ENCODE measurements around the gene NUP93. TPM values are rescaled to one million over a fixed set of nuclear protein-coding genes. Genes with fewer than 3 reads are reported as not detected.
"Not testable (repeated sequence)": the region's sequence is repeated elsewhere in the genome, so short reads cannot be mapped to it uniquely, and the experiment has no call there.

Gene NUP93
- total and polyA plus RNA-seq, 10 donors: 29.2 to 102 (median 56.6) TPM

DNA sequence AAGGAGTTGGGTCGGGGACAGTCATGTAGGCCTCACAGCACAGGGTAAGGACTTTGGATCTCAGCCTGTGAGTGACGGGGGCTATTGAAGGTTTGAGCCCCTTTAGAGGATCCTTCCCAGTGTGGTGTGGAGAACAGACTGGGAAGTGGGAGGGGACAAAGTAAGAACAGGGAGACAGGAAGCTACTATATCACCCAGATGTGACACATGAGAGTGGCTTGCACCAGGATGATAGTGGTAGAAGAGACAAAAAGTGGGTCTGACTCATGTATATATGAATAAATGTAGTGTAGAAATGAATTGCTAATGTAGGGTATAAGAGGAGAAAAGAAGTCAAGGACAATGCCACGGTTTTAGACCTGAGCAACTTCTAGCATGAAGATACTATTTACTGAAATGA, 4.5 kb downstream of the NUP93 start:
- intact Hi-C loops (cut with DNase I; ENCODE audit: low total_unique reads): no loop called here
- no peak for DNase-seq
- no peak overlapping the region for H3K27ac ChIP-seq
- 81 to 88% (median 84%) methylated on average over 3 of the region's 3 CpGs for WGBS, 5 donors
- H3K9me3 ChIP-seq: no peaks in the 10 kb centered on the region
- H3K4me3 ChIP-seq: no peak overlapping the region
- H3K27me3 ChIP-seq (replicated peaks in 1 of 7): no peaks in the 10 kb centered on the region
- H3K4me1 ChIP-seq: peaks cover 13 to 68% (median 44%) of the 10 kb centered on the region in 6 donors
- peaks cover 0 to 5% (median 0%) of the 10 kb centered on the region in 6 donors for H3K36me3 ChIP-seq
- TF ChIP-seq POLR2AphosphoS5 (IDR thresholded peaks at IDR 0.05): no peak
- TF ChIP-seq POLR2A (IDR thresholded peaks at IDR 0.05): no peak

DNA sequence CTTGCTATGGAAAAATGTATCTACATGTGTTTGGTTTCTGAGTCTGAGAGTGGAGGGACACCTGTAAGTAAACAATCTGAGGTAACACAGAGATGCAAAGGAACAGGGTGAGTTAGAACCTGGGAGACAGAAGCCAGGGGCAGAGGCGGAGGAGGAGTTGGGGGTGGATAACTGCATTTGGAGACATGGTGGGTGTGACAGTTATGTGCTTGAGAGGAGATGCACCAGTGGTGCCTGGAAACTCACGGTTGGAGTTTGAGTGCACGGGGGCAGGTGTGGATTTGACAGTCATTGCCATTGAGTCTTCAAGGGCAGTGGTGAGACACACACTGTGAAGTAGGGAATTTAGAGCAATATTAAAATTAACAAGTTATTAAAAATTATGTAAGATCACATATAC, 6.5 kb downstream of the NUP93 start:
- Histone ChIP-seq H3K9me3 (no peaks in the 10 kb centered on the region), H3K4me1 (peaks cover 3 to 56% (median 30%) of the 10 kb centered on the region in 6 donors), H3K4me3 (no peak overlapping the region), H3K27me3 (replicated peaks in 1 of 7) (no peaks in the 10 kb centered on the region), H3K27ac (no peak overlapping the region), H3K36me3 (peaks cover 0 to 5% (median 0%) of the 10 kb centered on the region in 6 donors)
- no peak for TF ChIP-seq POLR2A (IDR thresholded peaks at IDR 0.05)
- TF ChIP-seq, protein P1, sequence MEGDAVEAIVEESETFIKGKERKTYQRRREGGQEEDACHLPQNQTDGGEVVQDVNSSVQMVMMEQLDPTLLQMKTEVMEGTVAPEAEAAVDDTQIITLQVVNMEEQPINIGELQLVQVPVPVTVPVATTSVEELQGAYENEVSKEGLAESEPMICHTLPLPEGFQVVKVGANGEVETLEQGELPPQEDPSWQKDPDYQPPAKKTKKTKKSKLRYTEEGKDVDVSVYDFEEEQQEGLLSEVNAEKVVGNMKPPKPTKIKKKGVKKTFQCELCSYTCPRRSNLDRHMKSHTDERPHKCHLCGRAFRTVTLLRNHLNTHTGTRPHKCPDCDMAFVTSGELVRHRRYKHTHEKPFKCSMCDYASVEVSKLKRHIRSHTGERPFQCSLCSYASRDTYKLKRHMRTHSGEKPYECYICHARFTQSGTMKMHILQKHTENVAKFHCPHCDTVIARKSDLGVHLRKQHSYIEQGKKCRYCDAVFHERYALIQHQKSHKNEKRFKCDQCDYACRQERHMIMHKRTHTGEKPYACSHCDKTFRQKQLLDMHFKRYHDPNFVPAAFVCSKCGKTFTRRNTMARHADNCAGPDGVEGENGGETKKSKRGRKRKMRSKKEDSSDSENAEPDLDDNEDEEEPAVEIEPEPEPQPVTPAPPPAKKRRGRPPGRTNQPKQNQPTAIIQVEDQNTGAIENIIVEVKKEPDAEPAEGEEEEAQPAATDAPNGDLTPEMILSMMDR (IDR thresholded peaks at IDR 0.05 in 8 of 11, conservative IDR thresholded peaks at IDR 0.05 in 3 of 11): no peak
- TF ChIP-seq POLR2AphosphoS5 (IDR thresholded peaks at IDR 0.05): no peak
- WGBS, 5 donors: 93 to 98% (median 95%) methylated on average over 3 of the region's 3 CpGs
- DNase-seq: no peak
- intact Hi-C loops (cut with DNase I; ENCODE audit: low total_unique reads): no loop called here

DNA sequence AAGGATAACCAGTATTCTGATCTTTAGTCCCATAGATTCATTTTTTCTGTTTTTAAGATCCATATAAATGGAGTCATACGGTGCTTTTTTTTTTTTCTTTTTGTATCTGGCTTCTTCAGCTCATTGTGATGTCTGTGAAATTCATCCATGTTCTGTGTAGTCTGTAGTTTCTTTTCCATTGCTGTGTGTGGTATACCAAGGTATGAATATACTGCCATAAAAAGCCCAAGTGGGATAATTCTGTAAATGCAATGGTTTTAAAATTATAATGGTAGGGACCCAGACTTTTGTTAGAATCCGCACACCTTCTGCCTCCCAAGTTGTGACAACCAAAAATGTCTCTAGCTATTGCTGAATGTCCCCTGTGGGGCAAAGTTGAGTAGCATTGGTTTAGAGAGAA, 7.6 kb downstream of the NUP93 start:
- Histone ChIP-seq H3K27ac (no peak overlapping the region), H3K36me3 (peaks cover 0 to 5% (median 0%) of the 10 kb centered on the region in 6 donors), H3K4me1 (peaks cover 1 to 56% (median 24%) of the 10 kb centered on the region in 6 donors), H3K4me3 (no peak overlapping the region), H3K9me3 (no peaks in the 10 kb centered on the region), H3K27me3 (replicated peaks in 1 of 7) (no peaks in the 10 kb centered on the region)
- DNase-seq: no peak
- intact Hi-C loops (cut with DNase I; ENCODE audit: low total_unique reads): no loop called here
- 94 to 100% (median 95%) methylated on average over 2 of the region's 2 CpGs for WGBS, 5 donors
- no peak for TF ChIP-seq POLR2A (IDR thresholded peaks at IDR 0.05)
- TF ChIP-seq POLR2AphosphoS5 (IDR thresholded peaks at IDR 0.05): no peak
- TF ChIP-seq, protein P1 (IDR thresholded peaks at IDR 0.05 in 8 of 11, conservative IDR thresholded peaks at IDR 0.05 in 3 of 11): no peak

DNA sequence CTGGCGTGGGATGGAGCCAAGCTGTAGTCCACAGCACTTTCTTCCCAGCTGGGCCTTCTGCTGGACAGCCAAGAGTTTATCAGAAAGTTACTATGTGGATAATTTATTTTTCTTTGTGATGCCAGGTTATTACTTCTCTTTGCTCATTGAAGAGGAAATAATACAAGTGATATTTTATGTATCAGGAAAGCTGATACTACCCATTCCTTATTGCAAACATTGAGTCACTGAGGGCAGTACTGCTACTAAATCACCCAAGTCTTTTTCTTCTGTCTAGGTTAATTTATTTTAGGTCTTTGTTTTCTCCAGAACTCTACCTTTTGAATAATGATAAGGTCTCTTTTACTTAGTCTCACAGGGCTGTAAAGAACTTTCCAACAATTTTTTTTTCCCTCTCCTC, 8.3 kb downstream of the NUP93 start:
- 90 to 100% (median 99%) methylated on average over 1 of the region's 1 CpG for WGBS, 5 donors
- intact Hi-C loops (cut with DNase I; ENCODE audit: low total_unique reads): no loop called here
- peaks cover 0 to 5% (median 0%) of the 10 kb centered on the region in 6 donors for H3K36me3 ChIP-seq
- no peak overlapping the region for H3K4me3 ChIP-seq
- H3K4me1 ChIP-seq: peaks cover 0 to 56% (median 23%) of the 10 kb centered on the region in 6 donors
- H3K27ac ChIP-seq: no peak overlapping the region
- DNase-seq: no peak
- H3K9me3 ChIP-seq: no peaks in the 10 kb centered on the region
- no peaks in the 10 kb centered on the region for H3K27me3 ChIP-seq (replicated peaks in 1 of 7)
- TF ChIP-seq POLR2A (IDR thresholded peaks at IDR 0.05) (no peak), POLR2AphosphoS5 (IDR thresholded peaks at IDR 0.05) (no peak)
- TF ChIP-seq, protein P1 (IDR thresholded peaks at IDR 0.05 in 8 of 11, conservative IDR thresholded peaks at IDR 0.05 in 3 of 11): no peak

DNA sequence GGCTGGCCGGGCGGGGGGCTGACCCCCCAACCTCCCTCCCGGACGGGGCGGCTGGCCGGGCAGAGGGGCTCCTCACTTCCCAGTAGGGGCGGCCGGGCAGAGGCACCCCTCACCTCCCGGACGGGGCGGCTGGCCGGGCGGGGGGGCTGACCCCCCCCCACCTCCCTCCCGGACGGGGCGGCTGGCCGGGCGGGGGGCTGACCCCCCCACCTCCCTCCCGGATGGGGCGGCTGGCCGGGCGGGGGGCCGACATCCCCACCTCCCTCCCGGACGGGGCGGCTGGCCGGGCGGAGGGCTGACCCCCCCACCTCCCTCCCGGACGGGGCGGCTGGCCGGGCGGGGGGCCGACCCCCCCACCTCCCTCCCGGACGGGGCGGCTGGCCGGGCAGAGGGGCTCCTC, 9.4 kb downstream of the NUP93 start:
- intact Hi-C loops (cut with DNase I; ENCODE audit: low total_unique reads); H3K9me3 ChIP-seq; H3K27ac ChIP-seq; H3K27me3 ChIP-seq (replicated peaks in 1 of 7); H3K4me3 ChIP-seq; H3K36me3 ChIP-seq; DNase-seq: not testable (repeated sequence)
- WGBS, 5 donors: 87 to 100% (median 95%) methylated on average over 7 to 16 of the region's 38 CpGs; no CpG with 5 or more reads in 2 of the 5 donors
- H3K4me1 ChIP-seq: peaks cover 0 to 56% (median 22%) of the 10 kb centered on the region in 6 donors

All from spleen (tissue), 11 donors.